ENCODE data around the gene CD24. TPM values are rescaled to one million over a fixed set of nuclear protein-coding genes. Genes with fewer than 3 reads are reported as not detected.

The CD24 gene
- total RNA-seq, 2 donors from 2014 or later: 392 to 545 TPM

DNA sequence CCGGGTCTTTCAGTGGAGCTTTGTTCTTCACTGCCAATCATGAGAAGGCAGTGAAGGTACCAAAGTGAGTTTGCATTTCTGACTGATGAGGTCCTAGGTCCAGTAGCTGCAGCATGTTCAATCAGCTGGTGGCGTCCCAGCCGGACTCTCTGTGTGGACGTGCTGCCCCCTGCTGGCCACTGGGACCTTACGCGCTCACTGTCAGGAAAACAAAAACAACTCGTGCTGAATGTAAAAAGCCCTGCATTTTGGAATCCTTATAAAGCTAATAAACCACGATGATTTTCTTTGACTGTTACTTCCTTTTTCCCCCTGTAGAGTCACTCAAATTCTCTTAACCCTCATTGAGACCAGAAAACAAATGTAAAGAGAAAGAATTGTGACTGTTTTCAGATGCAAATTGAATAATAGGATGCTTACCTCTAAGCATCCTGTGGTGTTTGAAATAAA is 4.9 kb upstream of the CD24 start:
- H3K9me3 ChIP-seq (ENCODE audit: control insufficient read depth, low read length): no peaks in the 10 kb centered on the region
- H3K4me1 Mint-ChIP-seq: peaks cover 7% of the 10 kb centered on the region
- DNase-seq: peak; percentile 98
- H3K27me3 ChIP-seq (ENCODE audit: control insufficient read depth, insufficient read depth, low read length, poor library complexity, severe bottlenecking): no peaks in the 10 kb centered on the region
- TF ChIP-seq, protein P1, sequence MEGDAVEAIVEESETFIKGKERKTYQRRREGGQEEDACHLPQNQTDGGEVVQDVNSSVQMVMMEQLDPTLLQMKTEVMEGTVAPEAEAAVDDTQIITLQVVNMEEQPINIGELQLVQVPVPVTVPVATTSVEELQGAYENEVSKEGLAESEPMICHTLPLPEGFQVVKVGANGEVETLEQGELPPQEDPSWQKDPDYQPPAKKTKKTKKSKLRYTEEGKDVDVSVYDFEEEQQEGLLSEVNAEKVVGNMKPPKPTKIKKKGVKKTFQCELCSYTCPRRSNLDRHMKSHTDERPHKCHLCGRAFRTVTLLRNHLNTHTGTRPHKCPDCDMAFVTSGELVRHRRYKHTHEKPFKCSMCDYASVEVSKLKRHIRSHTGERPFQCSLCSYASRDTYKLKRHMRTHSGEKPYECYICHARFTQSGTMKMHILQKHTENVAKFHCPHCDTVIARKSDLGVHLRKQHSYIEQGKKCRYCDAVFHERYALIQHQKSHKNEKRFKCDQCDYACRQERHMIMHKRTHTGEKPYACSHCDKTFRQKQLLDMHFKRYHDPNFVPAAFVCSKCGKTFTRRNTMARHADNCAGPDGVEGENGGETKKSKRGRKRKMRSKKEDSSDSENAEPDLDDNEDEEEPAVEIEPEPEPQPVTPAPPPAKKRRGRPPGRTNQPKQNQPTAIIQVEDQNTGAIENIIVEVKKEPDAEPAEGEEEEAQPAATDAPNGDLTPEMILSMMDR (conservative IDR thresholded peaks at IDR 0.05): peak; percentile 97
- no peaks in the 10 kb centered on the region for H3K9me3 Mint-ChIP-seq
- WGBS, 2 experiments (ENCODE audit: insufficient coverage in 1 of 2, insufficient read length in 1 of 2): 0 to 4% methylated on average over 7 to 8 of the region's 8 CpGs
- H3K9ac ChIP-seq (ENCODE audit: extremely low read depth, low read length, poor library complexity, severe bottlenecking): no peak overlapping the region
- no peaks in the 10 kb centered on the region for H3K36me3 Mint-ChIP-seq (ENCODE audit: low read depth)
- H3K4me3 Mint-ChIP-seq: no peak overlapping the region
- H3K27me3 Mint-ChIP-seq (ENCODE audit: insufficient read depth): no peaks in the 10 kb centered on the region
- H3K27ac ChIP-seq (ENCODE audit: low read depth, low read length): no peak overlapping the region
- H3K4me1 ChIP-seq (ENCODE audit: control insufficient read depth, insufficient read depth, low read length): no peaks in the 10 kb centered on the region
- no peaks in the 10 kb centered on the region for H3K36me3 ChIP-seq (ENCODE audit: control insufficient read depth, insufficient read depth, low read length)
- H3K27ac Mint-ChIP-seq: peak overlapping the region; percentile 77
- no peak overlapping the region for H3K4me3 ChIP-seq (ENCODE audit: low read length)

DNA sequence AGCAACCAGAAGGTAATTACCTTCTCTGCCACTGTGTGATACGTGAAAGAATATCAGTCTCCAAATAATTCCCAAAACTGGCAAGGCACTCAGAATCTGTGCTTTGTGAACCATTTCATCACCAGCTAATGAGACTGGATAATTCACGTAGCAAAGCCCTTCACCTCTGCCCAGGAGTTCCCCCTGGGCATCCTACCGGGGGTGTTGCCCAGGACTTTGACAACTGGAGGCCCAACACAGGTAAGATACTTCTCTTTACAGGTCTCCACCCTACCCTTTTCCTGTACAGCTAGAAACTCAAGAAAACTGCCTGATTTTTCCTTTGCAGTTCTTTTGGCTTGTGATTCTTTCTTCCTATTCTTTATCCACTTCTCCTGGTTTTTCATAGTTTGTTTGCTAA is 2.7 kb upstream of the CD24 start:
- Mint-ChIP-seq H3K27ac (no peak overlapping the region), H3K36me3 (ENCODE audit: low read depth) (peaks cover 12% of the 10 kb centered on the region), H3K4me3 (no peak overlapping the region), H3K4me1 (peaks cover 10% of the 10 kb centered on the region), H3K27me3 (ENCODE audit: insufficient read depth) (no peaks in the 10 kb centered on the region), H3K9me3 (no peaks in the 10 kb centered on the region)
- no peaks in the 10 kb centered on the region for H3K4me1 ChIP-seq (ENCODE audit: control insufficient read depth, insufficient read depth, low read length)
- H3K9ac ChIP-seq (ENCODE audit: extremely low read depth, low read length, poor library complexity, severe bottlenecking): no peak overlapping the region
- DNase-seq: no peak
- H3K4me3 ChIP-seq (ENCODE audit: low read length): no peak overlapping the region
- no peaks in the 10 kb centered on the region for H3K36me3 ChIP-seq (ENCODE audit: control insufficient read depth, insufficient read depth, low read length)
- no peaks in the 10 kb centered on the region for H3K9me3 ChIP-seq (ENCODE audit: control insufficient read depth, low read length)
- H3K27me3 ChIP-seq (ENCODE audit: control insufficient read depth, insufficient read depth, low read length, poor library complexity, severe bottlenecking): no peaks in the 10 kb centered on the region
- TF ChIP-seq, protein P1 (conservative IDR thresholded peaks at IDR 0.05): no peak
- no peak overlapping the region for H3K27ac ChIP-seq (ENCODE audit: low read depth, low read length)
- 91 to 93% methylated on average over 3 of the region's 3 CpGs for WGBS, 2 experiments (ENCODE audit: insufficient coverage in 1 of 2, insufficient read length in 1 of 2)

DNA sequence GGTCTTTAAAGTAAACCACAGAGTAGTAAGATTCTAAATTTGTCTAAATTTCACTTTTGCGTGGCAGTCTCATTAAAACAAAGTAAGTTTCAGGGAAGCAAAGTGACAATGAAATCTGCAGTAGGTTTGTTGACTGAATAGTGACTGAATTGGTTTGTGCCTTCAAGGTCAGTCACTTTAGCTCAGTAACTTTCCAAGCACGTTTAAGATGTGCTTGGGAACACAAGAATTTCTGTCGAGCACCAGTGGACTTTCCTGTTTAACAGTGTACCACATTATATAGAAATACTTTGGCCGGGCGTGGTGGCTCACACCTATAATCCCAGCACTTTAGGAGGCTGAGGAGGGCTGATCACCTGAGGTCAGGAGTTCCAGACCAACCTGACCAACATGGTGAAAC is 1.7 kb upstream of the CD24 start:
- TF ChIP-seq, protein P1 (conservative IDR thresholded peaks at IDR 0.05): no peak
- DNase-seq: no peak
- Histone ChIP-seq H3K9ac (ENCODE audit: extremely low read depth, low read length, poor library complexity, severe bottlenecking) (peak overlapping the region; percentile 94), H3K27ac (ENCODE audit: low read depth, low read length) (no peak overlapping the region), H3K36me3 (ENCODE audit: control insufficient read depth, insufficient read depth, low read length) (peaks cover 6% of the 10 kb centered on the region), H3K4me3 (ENCODE audit: low read length) (peak overlapping the region; percentile 77), H3K27me3 (ENCODE audit: control insufficient read depth, insufficient read depth, low read length, poor library complexity, severe bottlenecking) (no peaks in the 10 kb centered on the region), H3K4me1 (ENCODE audit: control insufficient read depth, insufficient read depth, low read length) (no peaks in the 10 kb centered on the region), H3K9me3 (ENCODE audit: control insufficient read depth, low read length) (no peaks in the 10 kb centered on the region)
- H3K27ac Mint-ChIP-seq: peak overlapping the region; percentile 90
- 85 to 90% methylated on average over 5 of the region's 5 CpGs for WGBS, 2 experiments (ENCODE audit: insufficient coverage in 1 of 2, insufficient read length in 1 of 2)
- H3K4me1 Mint-ChIP-seq: peaks cover 14% of the 10 kb centered on the region
- peak overlapping the region; percentile 96 for H3K4me3 Mint-ChIP-seq
- no peaks in the 10 kb centered on the region for H3K27me3 Mint-ChIP-seq (ENCODE audit: insufficient read depth)
- H3K36me3 Mint-ChIP-seq (ENCODE audit: low read depth): peaks cover 21% of the 10 kb centered on the region
- no peaks in the 10 kb centered on the region for H3K9me3 Mint-ChIP-seq
